ENCODE results near the gene MCF2L2.

The MCF2L2 gene

DNA sequence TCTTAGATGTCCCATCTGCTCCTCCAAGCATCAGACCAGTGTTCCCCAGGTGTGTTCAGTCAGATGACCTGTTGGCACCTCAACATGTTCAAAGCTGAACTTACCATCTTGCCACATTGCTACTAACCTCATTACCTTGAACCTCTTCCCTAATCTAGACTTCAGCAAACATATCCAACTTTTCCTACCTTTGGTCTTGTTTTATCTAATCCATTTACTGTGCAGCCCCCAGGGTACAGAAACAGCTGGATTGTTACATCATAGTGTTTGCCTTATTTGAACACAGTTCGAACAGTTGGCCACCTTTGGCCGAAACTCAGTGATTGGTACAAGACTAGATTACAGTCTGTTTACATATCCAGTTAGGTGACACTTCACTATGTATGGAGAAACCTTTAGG is 36.1 kb upstream of the MCF2L2 start:
- no peaks in the 10 kb centered on the region for H3K79me2 ChIP-seq (ENCODE audit: insufficient read depth, low read depth)
- no peak overlapping the region for H2AFZ ChIP-seq (ENCODE audit: low read depth)
- H3K4me1 ChIP-seq (ENCODE audit: low read depth, poor library complexity, severe bottlenecking): peaks cover 9% of the 10 kb centered on the region
- H4K20me1 ChIP-seq (ENCODE audit: insufficient read depth): no peaks in the 10 kb centered on the region
- no peak overlapping the region for H3K4me2 ChIP-seq
- H3K9ac ChIP-seq: no peak overlapping the region
- H3K27me3 ChIP-seq (ENCODE audit: insufficient read depth, low read depth): no peaks in the 10 kb centered on the region
- no peaks in the 10 kb centered on the region for H3K36me3 ChIP-seq (ENCODE audit: insufficient read depth)
- TF ChIP-seq, protein P1, sequence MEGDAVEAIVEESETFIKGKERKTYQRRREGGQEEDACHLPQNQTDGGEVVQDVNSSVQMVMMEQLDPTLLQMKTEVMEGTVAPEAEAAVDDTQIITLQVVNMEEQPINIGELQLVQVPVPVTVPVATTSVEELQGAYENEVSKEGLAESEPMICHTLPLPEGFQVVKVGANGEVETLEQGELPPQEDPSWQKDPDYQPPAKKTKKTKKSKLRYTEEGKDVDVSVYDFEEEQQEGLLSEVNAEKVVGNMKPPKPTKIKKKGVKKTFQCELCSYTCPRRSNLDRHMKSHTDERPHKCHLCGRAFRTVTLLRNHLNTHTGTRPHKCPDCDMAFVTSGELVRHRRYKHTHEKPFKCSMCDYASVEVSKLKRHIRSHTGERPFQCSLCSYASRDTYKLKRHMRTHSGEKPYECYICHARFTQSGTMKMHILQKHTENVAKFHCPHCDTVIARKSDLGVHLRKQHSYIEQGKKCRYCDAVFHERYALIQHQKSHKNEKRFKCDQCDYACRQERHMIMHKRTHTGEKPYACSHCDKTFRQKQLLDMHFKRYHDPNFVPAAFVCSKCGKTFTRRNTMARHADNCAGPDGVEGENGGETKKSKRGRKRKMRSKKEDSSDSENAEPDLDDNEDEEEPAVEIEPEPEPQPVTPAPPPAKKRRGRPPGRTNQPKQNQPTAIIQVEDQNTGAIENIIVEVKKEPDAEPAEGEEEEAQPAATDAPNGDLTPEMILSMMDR (conservative IDR thresholded peaks at IDR 0.05; ENCODE audit: low read depth, low read length): no peak
- H3K27ac ChIP-seq: no peak overlapping the region
- H3K4me3 ChIP-seq (IDR thresholded peaks at IDR 0.05; ENCODE audit: insufficient read depth, low read depth, low read length): no peak overlapping the region

DNA sequence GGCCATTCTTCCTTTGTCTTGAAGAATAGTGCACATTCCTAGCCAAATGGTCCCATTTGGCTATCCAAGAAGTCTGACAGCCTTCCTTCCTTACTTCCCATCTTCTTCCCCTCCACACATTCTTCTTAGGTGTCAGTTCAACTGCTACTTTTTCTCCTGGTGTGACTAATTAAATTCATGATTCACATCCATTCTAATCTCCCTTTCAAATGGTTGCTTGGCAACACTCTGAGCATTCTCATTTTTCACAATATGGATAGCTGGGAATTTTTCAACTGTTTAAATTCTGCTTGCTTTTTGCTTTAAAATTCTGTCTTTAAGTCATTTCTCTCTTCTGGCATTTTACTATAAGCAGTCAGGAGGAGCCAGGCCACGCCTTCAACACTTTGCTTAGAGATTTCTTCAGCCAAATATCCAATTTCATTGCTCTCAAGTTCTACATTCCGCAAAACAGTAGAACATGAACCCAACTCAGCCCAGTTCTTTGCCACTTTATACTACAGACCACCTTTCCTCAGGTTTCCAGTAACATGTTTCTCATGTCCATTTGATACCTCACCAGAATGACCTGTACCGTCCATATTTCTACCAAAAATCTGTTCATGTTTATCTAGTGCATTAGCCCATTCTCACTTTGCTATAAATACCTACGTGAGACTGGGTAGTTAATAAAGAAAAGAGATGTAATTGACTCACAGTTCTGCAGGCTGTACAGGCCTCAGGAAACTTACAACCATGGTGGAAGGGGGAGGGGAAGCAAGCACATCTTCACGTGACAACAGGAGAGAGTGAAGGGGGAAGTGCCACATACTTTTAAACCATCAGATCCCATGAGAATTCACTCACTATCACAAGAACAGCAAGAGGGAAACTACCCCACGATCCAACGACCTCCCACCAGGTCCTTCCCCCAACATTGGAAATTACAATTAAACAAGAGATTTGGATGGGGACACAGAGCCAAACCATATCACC is 31.9 kb upstream of the MCF2L2 start:
- Histone ChIP-seq H3K27me3 (ENCODE audit: insufficient read depth, low read depth) (no peaks in the 10 kb centered on the region), H2AFZ (ENCODE audit: low read depth) (no peak overlapping the region), H3K4me2 (no peak overlapping the region), H3K36me3 (ENCODE audit: insufficient read depth) (no peaks in the 10 kb centered on the region), H3K9ac (no peak overlapping the region), H4K20me1 (ENCODE audit: insufficient read depth) (no peaks in the 10 kb centered on the region), H3K79me2 (ENCODE audit: insufficient read depth, low read depth) (no peaks in the 10 kb centered on the region), H3K4me3 (IDR thresholded peaks at IDR 0.05; ENCODE audit: insufficient read depth, low read depth, low read length) (no peak overlapping the region), H3K27ac (no peak overlapping the region), H3K4me1 (ENCODE audit: low read depth, poor library complexity, severe bottlenecking) (no peaks in the 10 kb centered on the region)
- TF ChIP-seq, protein P1 (conservative IDR thresholded peaks at IDR 0.05; ENCODE audit: low read depth, low read length): no peak

DNA sequence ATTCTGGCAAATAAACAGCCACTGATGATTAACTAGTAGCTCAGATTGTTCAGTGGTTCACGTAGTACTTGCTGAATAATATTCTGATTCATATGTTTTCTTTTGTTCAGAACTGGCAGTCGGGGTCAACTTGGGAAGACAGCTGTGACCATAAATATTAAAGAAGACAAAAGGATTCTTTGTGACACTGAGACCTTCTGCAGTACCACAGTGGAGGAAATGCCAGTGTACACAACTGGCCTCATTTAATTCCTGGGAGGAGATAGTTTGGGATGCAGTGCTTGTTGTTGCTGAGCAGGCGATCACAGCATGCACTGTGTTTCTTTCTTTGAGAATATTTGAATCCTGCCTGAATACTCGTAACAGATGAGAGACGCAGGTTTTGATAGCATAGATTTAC is 26.7 kb upstream of the MCF2L2 start:
- Histone ChIP-seq H3K27me3 (ENCODE audit: insufficient read depth, low read depth) (no peaks in the 10 kb centered on the region), H3K27ac (no peak overlapping the region), H3K79me2 (ENCODE audit: insufficient read depth, low read depth) (no peaks in the 10 kb centered on the region), H4K20me1 (ENCODE audit: insufficient read depth) (no peaks in the 10 kb centered on the region), H3K9ac (no peak overlapping the region), H3K4me3 (IDR thresholded peaks at IDR 0.05; ENCODE audit: insufficient read depth, low read depth, low read length) (no peak overlapping the region), H2AFZ (ENCODE audit: low read depth) (no peak overlapping the region), H3K4me1 (ENCODE audit: low read depth, poor library complexity, severe bottlenecking) (no peaks in the 10 kb centered on the region), H3K36me3 (ENCODE audit: insufficient read depth) (peaks cover 4% of the 10 kb centered on the region; the same call in 1 of the 2 replicates), H3K4me2 (no peak overlapping the region)
- TF ChIP-seq, protein P1 (conservative IDR thresholded peaks at IDR 0.05; ENCODE audit: low read depth, low read length): no peak

DNA sequence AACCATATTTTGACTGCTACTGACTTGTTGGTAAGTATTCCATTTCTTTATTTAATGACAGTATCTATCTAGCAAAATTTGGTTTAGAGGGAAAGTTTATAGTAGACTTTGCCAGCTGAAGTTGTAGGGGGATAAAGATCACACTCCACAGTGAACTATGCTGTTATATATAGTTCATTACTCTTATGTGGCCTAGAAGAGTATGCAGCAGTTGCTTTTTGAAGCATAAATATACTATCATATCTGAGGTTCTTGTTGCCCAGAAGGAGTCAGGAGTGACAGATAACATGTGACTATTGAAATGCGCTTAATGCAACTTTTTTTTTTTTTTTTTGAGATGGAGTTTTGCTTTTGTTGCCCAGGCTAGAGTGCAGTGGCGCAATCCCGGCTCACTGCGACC is 25.6 kb upstream of the MCF2L2 start:
- Histone ChIP-seq H4K20me1 (ENCODE audit: insufficient read depth) (no peaks in the 10 kb centered on the region), H3K36me3 (ENCODE audit: insufficient read depth) (peaks cover 4% of the 10 kb centered on the region; the same call in 1 of the 2 replicates), H3K27ac (no peak overlapping the region), H3K4me3 (IDR thresholded peaks at IDR 0.05; ENCODE audit: insufficient read depth, low read depth, low read length) (no peak overlapping the region), H3K4me2 (no peak overlapping the region), H3K79me2 (ENCODE audit: insufficient read depth, low read depth) (no peaks in the 10 kb centered on the region), H3K27me3 (ENCODE audit: insufficient read depth, low read depth) (no peaks in the 10 kb centered on the region), H2AFZ (ENCODE audit: low read depth) (no peak overlapping the region), H3K9ac (no peak overlapping the region), H3K4me1 (ENCODE audit: low read depth, poor library complexity, severe bottlenecking) (peaks cover 2% of the 10 kb centered on the region)
- TF ChIP-seq, protein P1 (conservative IDR thresholded peaks at IDR 0.05; ENCODE audit: low read depth, low read length): no peak
